IMR-90 (cell line): Measurements from ENCODE around the gene ADGB. TPM values are rescaled to one million over a fixed set of nuclear protein-coding genes. Genes with fewer than 3 reads are reported as not detected.

Source experiments
- ATAC-seq: fragments of 200-7000 bp; cut with Tn5 transposase; 2 replicates; pipeline ENCODE4 v1.9.1; 2020; ENCODE audit warnings: low read depth, mild to moderate bottlenecking, moderate library complexity
- BruUV-seq: library from RNA; stranded (reverse); fragments of 400-500 nt; replicated peaks from 2 replicates; lab custom pipeline; 2021; lab: Mats Ljungman, UMichigan
- CTCF ChIA-PET: fragments of 300-600 bp; formaldehyde crosslinking; extraction: SDS; loops from one replicate; lab custom pipeline; 2021; ENCODE audit warnings: antibody characterized with exemption; lab: Yijun Ruan, JAX
- POLR2A ChIA-PET: fragments of 300-600 bp; sonication (Branson Sonifier 250); formaldehyde crosslinking; loops from one replicate; lab custom pipeline; 2022; ENCODE audit warnings: antibody characterized with exemption; ENCODE audit not compliant: unreplicated experiment; lab: Charles Lee
- DNase-seq: peaks from one replicate; pipeline ENCODE4 v3.0.0; 2013
- H2AFZ ChIP-seq: replicated peaks from 2 replicates; pipeline ENCODE3; 2013; ENCODE audit warnings: low read length, mild to moderate bottlenecking; ENCODE audit not compliant: poor library complexity
- H2AK5ac ChIP-seq: 2 replicates; pipeline ENCODE4 v1.6.1; 2013; ENCODE audit warnings: low read depth, low read length, inconsistent platforms
- H2AK9ac ChIP-seq: replicated peaks from 2 replicates; pipeline ENCODE3; 2013; ENCODE audit warnings: mild to moderate bottlenecking, low read depth, low read length, moderate library complexity; ENCODE audit not compliant: poor library complexity
- H2BK120ac ChIP-seq: 2 replicates; pipeline ENCODE4 v1.6.1; 2013; ENCODE audit warnings: low read depth, low read length, inconsistent platforms
- H2BK15ac ChIP-seq: 3 replicates; pipeline ENCODE4 v1.6.1; 2013; ENCODE audit warnings: low read depth, low read length, inconsistent platforms
- H2BK20ac ChIP-seq: 2 replicates; pipeline ENCODE4 v1.6.1; 2013; ENCODE audit warnings: low read depth, mild to moderate bottlenecking, inconsistent platforms, low read length, moderate library complexity
- H2BK5ac ChIP-seq: 2 replicates; pipeline ENCODE4 v1.6.1; 2013; ENCODE audit warnings: mild to moderate bottlenecking, low read depth, low read length, inconsistent platforms; ENCODE audit not compliant: poor library complexity, severe bottlenecking
- H3K14ac ChIP-seq: replicated peaks from 2 replicates; pipeline ENCODE4 v1.6.1; 2013; ENCODE audit warnings: low read depth, low read length, inconsistent platforms
- H3K18ac ChIP-seq: 2 replicates; pipeline ENCODE4 v1.6.1; 2013; ENCODE audit warnings: low read depth, low read length, control low read depth
- H3K23ac ChIP-seq: 2 replicates; pipeline ENCODE4 v1.6.1; 2013; ENCODE audit warnings: low read depth, low read length, inconsistent platforms
- H3K27ac ChIP-seq: 2 replicates; pipeline ENCODE4 v1.5.1; 2013; ENCODE audit warnings: mild to moderate bottlenecking, control low read depth, low read length; ENCODE audit not compliant: insufficient read depth
- H3K27me3 ChIP-seq: 2 replicates; pipeline ENCODE4 v1.6.1; 2013; ENCODE audit warnings: low read length; ENCODE audit not compliant: control insufficient read depth, insufficient read depth
- H3K36me3 ChIP-seq: 2 replicates; pipeline ENCODE4 v1.6.1; 2013; ENCODE audit warnings: low read length, mixed read lengths; ENCODE audit not compliant: control insufficient read depth, insufficient read depth
- H3K4ac ChIP-seq: 2 replicates; pipeline ENCODE4 v1.6.1; 2013; ENCODE audit warnings: low read depth, low read length, inconsistent platforms
- H3K4me1 ChIP-seq: 2 replicates; pipeline ENCODE4 v1.6.1; 2013; ENCODE audit warnings: low read length, mixed read lengths; ENCODE audit not compliant: control insufficient read depth, insufficient read depth
- H3K4me2 ChIP-seq: 2 replicates; pipeline ENCODE4 v1.6.1; 2013; ENCODE audit warnings: low read depth, mild to moderate bottlenecking, control low read depth, low read length, moderate library complexity
- H3K4me3 ChIP-seq: 2 replicates; pipeline ENCODE4 v1.5.1; 2013; ENCODE audit warnings: low read depth, mild to moderate bottlenecking, control low read depth, low read length, moderate library complexity; ENCODE audit not compliant: insufficient read depth
- H3K56ac ChIP-seq: 2 replicates; pipeline ENCODE4 v1.6.1; 2013; ENCODE audit warnings: low read length, inconsistent platforms; ENCODE audit not compliant: insufficient read depth; ENCODE audit errors: extremely low read depth
- H3K79me1 ChIP-seq, 2 experiments: 2 replicates each; pipeline ENCODE4 v1.6.1; 2013; ENCODE audit warnings: low read length in 2 of 2, inconsistent platforms in 1 of 2, low read depth in 1 of 2
- H3K9ac ChIP-seq: 2 replicates; pipeline ENCODE4 v1.6.1; 2013; ENCODE audit warnings: low read depth, low read length, control low read depth
- H3K9me1 ChIP-seq: 2 replicates; pipeline ENCODE4 v1.6.1; 2013; ENCODE audit warnings: low read length, inconsistent platforms; ENCODE audit not compliant: insufficient read depth
- H3K9me3 ChIP-seq: 2 replicates; pipeline ENCODE4 v1.6.1; 2013; ENCODE audit warnings: low read length; ENCODE audit not compliant: control insufficient read depth, insufficient read depth
- H4K20me1 ChIP-seq: 2 replicates; pipeline ENCODE4 v1.6.1; 2013; ENCODE audit warnings: low read length, inconsistent platforms; ENCODE audit not compliant: insufficient read depth
- H4K5ac ChIP-seq: 2 replicates; pipeline ENCODE4 v1.6.1; 2013; ENCODE audit warnings: mild to moderate bottlenecking, low read depth, low read length, control low read depth
- H4K8ac ChIP-seq, 2 experiments: 2 replicates each; pipeline ENCODE4 v1.6.1; 2013; ENCODE audit warnings: low read depth in 2 of 2, low read length in 2 of 2, control low read depth in 1 of 2, inconsistent platforms in 1 of 2
- H4K91ac ChIP-seq: 2 replicates; pipeline ENCODE4 v1.6.1; 2013; ENCODE audit warnings: low read depth, low read length, inconsistent platforms; ENCODE audit not compliant: insufficient read depth
- FOS ChIP-seq: fragments of 150-350 bp; IDR thresholded peaks from 2 replicates; pipeline ENCODE4 v1.6.1; 2016; ENCODE audit warnings: low read depth, low read length
- MAFK ChIP-seq: IDR thresholded peaks from 2 replicates; pipeline ENCODE4 v1.6.1; 2012; ENCODE audit warnings: low read depth, low read length, improper control_type of control experiment
- NFE2L2 ChIP-seq: fragments of 150-350 bp; IDR thresholded peaks from 2 replicates; pipeline ENCODE4 v1.6.1; 2016; ENCODE audit warnings: low read depth, mild to moderate bottlenecking, low read length
- POLR2A ChIP-seq: IDR thresholded peaks from 2 replicates; pipeline ENCODE4 v1.6.1; 2012; ENCODE audit warnings: mild to moderate bottlenecking, low read depth, low read length
- RAD21 ChIP-seq: IDR thresholded peaks from 2 replicates; pipeline ENCODE4 v1.6.1; 2012; ENCODE audit warnings: low read length, improper control_type of control experiment
- RFX5 ChIP-seq: IDR thresholded peaks from 2 replicates; pipeline ENCODE4 v1.8.0; 2012; ENCODE audit warnings: low read depth, mild to moderate bottlenecking, low read length, moderate library complexity
- SMC3 ChIP-seq: fragments of 150-350 bp; IDR thresholded peaks from 2 replicates; pipeline ENCODE4 v1.6.1; 2016; ENCODE audit warnings: low read depth, mild to moderate bottlenecking, antibody characterized with exemption, low read length, moderate library complexity
- WGBS, 2 experiments: methylation state at CpG; one replicate each; pipeline versions ENCODE4 v1.1.5 to v1.1.7; 2013; ENCODE audit warnings: missing lambda C conversion rate in 2 of 2; ENCODE audit not compliant: insufficient read length in 1 of 2; ENCODE audit errors: extremely low coverage in 2 of 2; 5-methylcytosine and 5-hydroxymethylcytosine counted together
- dilution Hi-C: fragments of 300-500 bp; cut with HindIII; formaldehyde crosslinking; loops from one replicate; pipeline ENCODE4 v1.14.3; 2018; ENCODE audit warnings: low sequenced_read_pairs; ENCODE audit not compliant: unreplicated experiment
- in situ Hi-C: fragments of 300-500 bp; cut with MboI; formaldehyde crosslinking; loops from 3 replicates; pipeline ENCODE4 v1.14.3; 2019; ENCODE audit warnings: low sequenced_read_pairs, inconsistent platforms, mixed read lengths
- intact Hi-C: fragments of 100-400 bp; cut with micrococcal nuclease; formaldehyde crosslinking; loops from 2 replicates; pipeline ENCODE4 v1.10.0; 2022
- polyA plus RNA-seq, 3 experiments: library from polyadenylated mRNA; depleted of rRNA; stranded (reverse); fragments of >200 nt; gene quantifications; 2 replicates each; pipeline ENCODE4 v1.2.3, GENCODE V29; 2012; ENCODE audit warnings: low replicate concordance in 1 of 3
- total RNA-seq: library from RNA; depleted of rRNA; stranded (reverse); fragments of >200 nt; gene quantifications from 2 replicates; pipeline ENCODE4 v1.2.3, GENCODE V29; 2012

The ADGB gene
- total and polyA plus RNA-seq, 2 of the 4 experiments (the other 2 are of a cell fraction): not detected

DNA sequence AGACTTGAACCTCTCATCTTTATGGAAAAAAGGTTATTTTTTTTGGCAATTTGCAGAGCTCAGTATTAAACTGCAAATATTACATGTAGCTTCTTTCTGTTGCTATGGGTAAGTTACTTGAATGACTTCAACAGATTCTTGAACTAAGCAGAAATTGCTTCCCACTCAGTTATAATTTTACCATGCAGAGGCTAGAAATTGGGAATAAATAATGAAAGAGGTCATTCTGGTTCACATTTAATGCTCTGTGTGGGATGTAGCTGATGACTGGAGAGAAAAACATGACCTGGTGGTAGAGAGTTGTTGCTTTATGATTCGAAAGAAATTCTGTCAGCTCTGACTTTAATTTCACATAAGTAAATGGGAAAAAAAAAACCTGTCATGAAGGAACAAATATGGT is 16.8 kb upstream of the ADGB start:
- H2BK20ac ChIP-seq: no peak overlapping the region
- CTCF ChIA-PET: no interaction called here
- no peak overlapping the region for H3K18ac ChIP-seq
- H3K27me3 ChIP-seq: no peaks in the 10 kb centered on the region
- H4K5ac ChIP-seq: no peak overlapping the region
- H4K20me1 ChIP-seq: no peaks in the 10 kb centered on the region
- WGBS, 2 experiments: no CpG with 5 or more reads among the region's 1 CpG
- no peaks in the 10 kb centered on the region; the same call in 1 of the 2 replicates for H3K4me1 ChIP-seq
- H3K4ac ChIP-seq: no peak overlapping the region
- DNase-seq (no peak), ATAC-seq (no peak)
- H2AFZ ChIP-seq: no peak overlapping the region
- H4K8ac ChIP-seq: no peak overlapping the region
- TF ChIP-seq RFX5: no peak
- TF ChIP-seq SMC3: no peak
- TF ChIP-seq NFE2L2: no peak
- no peak for TF ChIP-seq MAFK
- TF ChIP-seq RAD21: no peak
- no peak for TF ChIP-seq POLR2A
- TF ChIP-seq FOS: no peak
- no peak overlapping the region for H2BK120ac ChIP-seq
- no peak overlapping the region for H3K14ac ChIP-seq
- no peaks in the 10 kb centered on the region for H3K79me1 ChIP-seq
- no peak overlapping the region for H3K23ac ChIP-seq
- H3K9ac ChIP-seq: no peak overlapping the region
- no peak overlapping the region for H2AK5ac ChIP-seq
- H3K9me1 ChIP-seq: no peaks in the 10 kb centered on the region
- POLR2A ChIA-PET: no interaction called here
- no TSS peak for BruUV-seq
- no peak overlapping the region for H2BK5ac ChIP-seq
- H3K4me2 ChIP-seq: no peak overlapping the region
- intact Hi-C loops: no loop called here
- no peak overlapping the region for H2AK9ac ChIP-seq
- no peak overlapping the region for H3K27ac ChIP-seq
- no peak overlapping the region for H2BK15ac ChIP-seq
- no peak overlapping the region for H3K4me3 ChIP-seq
- dilution Hi-C loops: no loop called here
- in situ Hi-C loops: no loop called here
- H3K36me3 ChIP-seq: no peaks in the 10 kb centered on the region
- H3K56ac ChIP-seq: no peak overlapping the region
- H3K9me3 ChIP-seq: no peaks in the 10 kb centered on the region
- no peak overlapping the region for H4K91ac ChIP-seq
